ENCODE results near the gene CCDC40.

GRCh38 chr17:80086616-80087015 is 50.2 kb downstream of the CCDC40 start:
- TF ChIP-seq MAZ (IDR thresholded peaks at IDR 0.05; ENCODE audit: borderline replicate concordance, low read depth, low read length) (no peak), MAZ (CRISPR knock-in tag; IDR thresholded peaks at IDR 0.05; ENCODE audit: low read depth) (no peak), ATF3 (CRISPR knock-in tag; IDR thresholded peaks at IDR 0.05) (no peak), SUZ12 (IDR thresholded peaks at IDR 0.05; ENCODE audit: low read depth, low read length) (no peak), CTCF (CRISPR knock-in tag; IDR thresholded peaks at IDR 0.05) (no peak)
